ENCODE data around the gene DNMT3B.

DNA sequence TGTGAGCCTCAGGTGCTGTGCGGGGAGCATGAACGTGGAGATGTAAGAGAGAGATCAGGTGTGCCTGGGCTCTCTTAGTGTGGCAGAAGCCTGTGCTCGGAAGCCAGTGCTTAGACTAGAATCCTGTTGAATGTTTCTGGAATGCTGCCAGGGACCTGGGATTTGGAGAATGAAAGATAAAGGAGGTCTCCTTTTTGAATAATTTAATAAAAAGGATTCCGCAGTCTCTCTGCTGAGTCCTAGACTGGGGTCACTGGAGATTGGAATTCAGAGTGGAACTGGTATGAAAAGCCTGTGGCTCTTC is 77.7 kb downstream of the DNMT3B start:
- TF ChIP-seq, protein P1, sequence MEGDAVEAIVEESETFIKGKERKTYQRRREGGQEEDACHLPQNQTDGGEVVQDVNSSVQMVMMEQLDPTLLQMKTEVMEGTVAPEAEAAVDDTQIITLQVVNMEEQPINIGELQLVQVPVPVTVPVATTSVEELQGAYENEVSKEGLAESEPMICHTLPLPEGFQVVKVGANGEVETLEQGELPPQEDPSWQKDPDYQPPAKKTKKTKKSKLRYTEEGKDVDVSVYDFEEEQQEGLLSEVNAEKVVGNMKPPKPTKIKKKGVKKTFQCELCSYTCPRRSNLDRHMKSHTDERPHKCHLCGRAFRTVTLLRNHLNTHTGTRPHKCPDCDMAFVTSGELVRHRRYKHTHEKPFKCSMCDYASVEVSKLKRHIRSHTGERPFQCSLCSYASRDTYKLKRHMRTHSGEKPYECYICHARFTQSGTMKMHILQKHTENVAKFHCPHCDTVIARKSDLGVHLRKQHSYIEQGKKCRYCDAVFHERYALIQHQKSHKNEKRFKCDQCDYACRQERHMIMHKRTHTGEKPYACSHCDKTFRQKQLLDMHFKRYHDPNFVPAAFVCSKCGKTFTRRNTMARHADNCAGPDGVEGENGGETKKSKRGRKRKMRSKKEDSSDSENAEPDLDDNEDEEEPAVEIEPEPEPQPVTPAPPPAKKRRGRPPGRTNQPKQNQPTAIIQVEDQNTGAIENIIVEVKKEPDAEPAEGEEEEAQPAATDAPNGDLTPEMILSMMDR (optimal IDR thresholded peaks at IDR 0.05 in 1 of 3, IDR thresholded peaks at IDR 0.05 in 1 of 3, conservative IDR thresholded peaks at IDR 0.05 in 1 of 3; ENCODE audit: extremely low read depth in 1 of 3, insufficient read depth in 2 of 3, low read length in 3 of 3), result no peak
- TF ChIP-seq EZH2 (IDR thresholded peaks at IDR 0.05; ENCODE audit: low read length), result no peak
